Measurements from ENCODE around the gene COQ3. TPM values are rescaled to one million over a fixed set of nuclear protein-coding genes. Genes with fewer than 3 reads are reported as not detected.

The COQ3 gene
- total RNA-seq (1 to 10 TPM; 1.8 to 2.2 TPM), total RNA-seq (1.4 to 26.0 (median 4.7) reads per million in 172 experiments)
- polyA plus RNA-seq (2013, experiment 1 of 2) = 5.3 TPM
- 4.9 TPM for polyA plus RNA-seq (2013, experiment 2 of 2)

DNA sequence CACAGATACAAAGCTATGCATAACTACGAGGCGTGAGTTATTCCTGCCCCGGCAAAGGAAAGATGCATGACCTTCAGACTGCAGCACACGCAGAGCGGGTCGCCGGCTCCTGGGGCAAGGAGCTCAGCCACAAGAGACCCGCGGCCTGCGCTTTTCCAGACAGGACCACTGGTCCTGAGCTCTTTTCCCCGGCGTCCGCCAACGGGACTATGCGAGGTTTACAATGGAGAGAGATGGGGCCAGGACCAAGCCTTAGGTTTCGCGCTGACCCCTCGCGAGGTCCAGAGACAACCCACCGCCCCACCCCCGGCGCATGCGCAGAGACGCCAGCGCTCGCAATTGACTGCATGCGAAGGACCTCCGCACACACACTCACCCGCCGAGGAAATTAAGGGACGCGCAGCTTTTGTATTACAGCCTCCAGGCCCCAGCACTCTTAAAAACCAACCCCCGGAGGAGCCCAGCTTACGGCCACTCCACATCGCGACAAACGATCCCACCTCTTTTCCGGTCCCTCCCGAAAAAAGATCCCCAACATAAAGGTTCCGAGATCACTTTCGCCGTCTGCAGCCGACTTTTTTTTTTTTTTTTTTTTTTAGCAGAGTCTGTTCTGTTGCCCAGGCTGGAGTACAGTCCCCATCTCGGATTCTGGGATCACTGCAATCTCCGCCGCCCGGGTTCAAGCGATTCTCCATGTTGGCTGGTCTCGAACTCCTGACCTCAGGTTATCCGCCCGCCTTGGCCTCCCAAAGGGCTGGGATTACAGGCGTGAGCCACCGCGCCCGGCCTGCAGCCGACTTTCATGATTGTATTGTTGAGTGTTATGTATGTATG is at the start of gene COQ3:
Gene COQ3, minus strand, starts transcription at position 498 of the 834 bp plus-strand sequence. Its CDS starts 16 bp downstream, at position 482.
- Histone ChIP-seq H3K4me1 (ENCODE audit: insufficient read depth, low read length) (peaks cover 4% of the 10 kb centered on the region), H3K36me3 (ENCODE audit: insufficient read depth, low read length) (no peaks in the 10 kb centered on the region), H3K4me3 (ENCODE audit: low read length) (peak within 1 kb of the TSS; percentile 79), H3K27me3 (ENCODE audit: control insufficient read depth in 1 of 2, insufficient read depth in 2 of 2, low read length in 2 of 2) (no peaks in the 10 kb centered on the region), H3K27ac (ENCODE audit: low read depth in 1 of 2, low read length in 2 of 2) (no peak within 1 kb of the TSS), H3K9me3 (ENCODE audit: control insufficient read depth in 1 of 2, insufficient read depth in 1 of 2, low read length in 2 of 2) (no peaks in the 10 kb centered on the region)
- Mint-ChIP-seq H3K27me3 (no peaks in the 10 kb centered on the region), H3K4me1 (ENCODE audit: low read depth) (peaks cover 28% of the 10 kb centered on the region), H3K36me3 (ENCODE audit: low read depth) (peaks cover 16% of the 10 kb centered on the region), H3K27ac (peak within 1 kb of the TSS; percentile 84), H3K4me3 (peak within 1 kb of the TSS; percentile 95), H3K9me3 (no peaks in the 10 kb centered on the region)
- ATAC-seq (ENCODE audit: poor library complexity) (peak; percentile 73), DNase-seq (peak; percentile 33 to 76 (median 52))
- TF ChIP-seq, protein P1, sequence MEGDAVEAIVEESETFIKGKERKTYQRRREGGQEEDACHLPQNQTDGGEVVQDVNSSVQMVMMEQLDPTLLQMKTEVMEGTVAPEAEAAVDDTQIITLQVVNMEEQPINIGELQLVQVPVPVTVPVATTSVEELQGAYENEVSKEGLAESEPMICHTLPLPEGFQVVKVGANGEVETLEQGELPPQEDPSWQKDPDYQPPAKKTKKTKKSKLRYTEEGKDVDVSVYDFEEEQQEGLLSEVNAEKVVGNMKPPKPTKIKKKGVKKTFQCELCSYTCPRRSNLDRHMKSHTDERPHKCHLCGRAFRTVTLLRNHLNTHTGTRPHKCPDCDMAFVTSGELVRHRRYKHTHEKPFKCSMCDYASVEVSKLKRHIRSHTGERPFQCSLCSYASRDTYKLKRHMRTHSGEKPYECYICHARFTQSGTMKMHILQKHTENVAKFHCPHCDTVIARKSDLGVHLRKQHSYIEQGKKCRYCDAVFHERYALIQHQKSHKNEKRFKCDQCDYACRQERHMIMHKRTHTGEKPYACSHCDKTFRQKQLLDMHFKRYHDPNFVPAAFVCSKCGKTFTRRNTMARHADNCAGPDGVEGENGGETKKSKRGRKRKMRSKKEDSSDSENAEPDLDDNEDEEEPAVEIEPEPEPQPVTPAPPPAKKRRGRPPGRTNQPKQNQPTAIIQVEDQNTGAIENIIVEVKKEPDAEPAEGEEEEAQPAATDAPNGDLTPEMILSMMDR (IDR thresholded peaks at IDR 0.05) = no peak
- ChIA-PET POLR2A (interaction anchor here (0.8 to 4.3 kb wide), 8 partner anchors 9 to 447 kb away, joined by 3 to 50 read pairs (median 4); partner anchors contain the start of genes CCNC and PNISR), CTCF (interaction anchor here (0.7 to 1.0 kb wide), 3 partner anchors 15 to 25 kb away, joined by 3 read pairs; no protein-coding TSS in a partner anchor)
- intact Hi-C loops (cut with DNase I, micrococcal nuclease) = no loop called here

DNA sequence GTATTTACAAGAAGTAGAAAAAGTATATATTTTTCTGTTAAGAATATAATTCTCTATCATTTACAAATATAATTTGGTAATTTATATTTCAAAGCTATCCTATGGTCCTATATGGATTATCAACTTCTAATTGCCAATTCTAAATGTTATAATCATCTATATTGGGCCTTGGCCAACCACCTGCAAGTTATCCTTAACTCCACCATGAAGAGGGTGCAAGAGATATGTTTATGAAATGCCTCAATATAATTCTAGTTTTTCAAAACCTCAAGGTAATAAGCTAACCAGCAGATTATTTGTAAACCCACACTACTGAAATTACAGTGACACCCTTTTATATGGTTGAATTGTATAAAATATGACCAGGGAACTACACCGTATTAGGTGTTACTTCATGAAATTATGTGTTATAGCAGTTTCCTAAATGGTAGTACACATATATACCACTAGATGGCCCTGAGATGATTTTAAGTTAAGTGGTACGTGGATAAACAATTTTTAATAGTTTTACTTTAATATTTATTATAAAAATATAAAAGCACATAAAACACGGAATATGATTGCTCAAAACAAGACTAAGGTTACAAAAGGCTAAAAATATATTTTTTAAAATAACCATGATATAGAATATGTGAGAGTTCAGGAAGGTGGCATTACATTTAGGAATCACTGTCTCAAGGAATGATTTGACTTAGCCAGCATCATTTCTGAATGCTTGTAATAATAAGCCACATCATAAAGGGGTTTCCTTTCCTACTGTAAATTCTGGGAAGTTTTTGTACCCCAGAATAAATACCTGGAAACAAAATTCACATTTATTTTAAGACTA is 40.9 kb upstream of the COQ3 start:
- H3K36me3 Mint-ChIP-seq (ENCODE audit: low read depth) = peaks cover 8% of the 10 kb centered on the region
- POLR2A ChIA-PET = interaction anchor here (1.3 to 2.5 kb wide), 2 partner anchors 10 to 133 kb away, joined by 3 to 11 read pairs; partner anchors contain the start of genes CCNC and PNISR
- peak in 3 of 14 experiments; percentile 29 to 54 (median 50) for DNase-seq
- no peak overlapping the region for H3K4me3 ChIP-seq (ENCODE audit: low read length)
- H3K9me3 Mint-ChIP-seq = no peaks in the 10 kb centered on the region
- peak; percentile 79 for ATAC-seq (ENCODE audit: poor library complexity)
- H3K4me1 Mint-ChIP-seq (ENCODE audit: low read depth) = peaks cover 4% of the 10 kb centered on the region
- H3K4me3 Mint-ChIP-seq = no peak overlapping the region
- intact Hi-C loops (cut with DNase I, micrococcal nuclease) = no loop called here
- no peaks in the 10 kb centered on the region for H3K4me1 ChIP-seq (ENCODE audit: insufficient read depth, low read length)
- H3K9me3 ChIP-seq (ENCODE audit: control insufficient read depth in 1 of 2, insufficient read depth in 1 of 2, low read length in 2 of 2) = no peaks in the 10 kb centered on the region
- no peak overlapping the region for H3K27ac ChIP-seq (ENCODE audit: low read depth in 1 of 2, low read length in 2 of 2)
- TF ChIP-seq, protein P1 (IDR thresholded peaks at IDR 0.05) = peak; percentile 86
- no peaks in the 10 kb centered on the region for H3K27me3 Mint-ChIP-seq
- CTCF ChIA-PET = interaction anchor here (1.6 kb wide), 1 partner anchor 9 kb away, joined by 6 read pairs; no protein-coding TSS in a partner anchor
- H3K27ac Mint-ChIP-seq = no peak overlapping the region
- H3K36me3 ChIP-seq (ENCODE audit: insufficient read depth, low read length) = peaks cover 14% of the 10 kb centered on the region
- H3K27me3 ChIP-seq (ENCODE audit: control insufficient read depth in 1 of 2, insufficient read depth in 2 of 2, low read length in 2 of 2) = no peaks in the 10 kb centered on the region

GRCh38 chr6:99432877-99433276 is 38.9 kb upstream of the COQ3 start:
- ChIA-PET CTCF (no interaction called here), POLR2A (interaction anchor here (2.5 kb wide), 1 partner anchor 8 kb away, joined by 11 read pairs; the partner anchor contains the start of gene PNISR)
- Histone ChIP-seq H3K9me3 (ENCODE audit: control insufficient read depth in 1 of 2, insufficient read depth in 1 of 2, low read length in 2 of 2) (no peaks in the 10 kb centered on the region), H3K4me3 (ENCODE audit: low read length) (no peak overlapping the region), H3K36me3 (ENCODE audit: insufficient read depth, low read length) (peaks cover 8% of the 10 kb centered on the region), H3K27me3 (ENCODE audit: control insufficient read depth in 1 of 2, insufficient read depth in 2 of 2, low read length in 2 of 2) (no peaks in the 10 kb centered on the region), H3K4me1 (ENCODE audit: insufficient read depth, low read length) (no peaks in the 10 kb centered on the region), H3K27ac (ENCODE audit: low read depth in 1 of 2, low read length in 2 of 2) (no peak overlapping the region)
- Mint-ChIP-seq H3K36me3 (ENCODE audit: low read depth) (peaks cover 8% of the 10 kb centered on the region), H3K27ac (no peak overlapping the region), H3K4me1 (ENCODE audit: low read depth) (peaks cover 4% of the 10 kb centered on the region), H3K4me3 (no peak overlapping the region), H3K9me3 (no peaks in the 10 kb centered on the region), H3K27me3 (no peaks in the 10 kb centered on the region)
- DNase-seq (no peak), ATAC-seq (ENCODE audit: poor library complexity) (no peak)
- TF ChIP-seq, protein P1 (IDR thresholded peaks at IDR 0.05) = no peak
- intact Hi-C loops (cut with DNase I, micrococcal nuclease) = no loop called here
